ENCODE measurements around the gene C4orf51.

DNA sequence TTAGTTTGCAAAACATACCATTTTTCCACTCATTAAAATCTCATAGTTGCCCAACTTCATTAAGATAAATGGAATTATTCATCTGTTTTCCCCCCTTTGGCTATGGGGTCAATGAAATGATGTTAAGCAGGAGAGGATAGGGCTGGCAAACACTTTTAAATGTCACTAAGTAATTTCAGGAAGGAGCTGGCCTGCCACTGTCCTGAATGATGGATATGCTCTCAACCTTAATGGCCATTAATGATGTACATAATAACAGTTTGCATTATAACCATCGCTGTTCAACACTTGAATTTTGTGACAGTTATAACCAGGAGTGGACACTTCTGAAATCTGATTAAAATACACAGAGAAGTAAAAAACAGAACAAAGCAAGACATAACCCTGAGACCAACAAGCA, 77.2 kb downstream of the C4orf51 start:
- TF ChIP-seq, protein P1, sequence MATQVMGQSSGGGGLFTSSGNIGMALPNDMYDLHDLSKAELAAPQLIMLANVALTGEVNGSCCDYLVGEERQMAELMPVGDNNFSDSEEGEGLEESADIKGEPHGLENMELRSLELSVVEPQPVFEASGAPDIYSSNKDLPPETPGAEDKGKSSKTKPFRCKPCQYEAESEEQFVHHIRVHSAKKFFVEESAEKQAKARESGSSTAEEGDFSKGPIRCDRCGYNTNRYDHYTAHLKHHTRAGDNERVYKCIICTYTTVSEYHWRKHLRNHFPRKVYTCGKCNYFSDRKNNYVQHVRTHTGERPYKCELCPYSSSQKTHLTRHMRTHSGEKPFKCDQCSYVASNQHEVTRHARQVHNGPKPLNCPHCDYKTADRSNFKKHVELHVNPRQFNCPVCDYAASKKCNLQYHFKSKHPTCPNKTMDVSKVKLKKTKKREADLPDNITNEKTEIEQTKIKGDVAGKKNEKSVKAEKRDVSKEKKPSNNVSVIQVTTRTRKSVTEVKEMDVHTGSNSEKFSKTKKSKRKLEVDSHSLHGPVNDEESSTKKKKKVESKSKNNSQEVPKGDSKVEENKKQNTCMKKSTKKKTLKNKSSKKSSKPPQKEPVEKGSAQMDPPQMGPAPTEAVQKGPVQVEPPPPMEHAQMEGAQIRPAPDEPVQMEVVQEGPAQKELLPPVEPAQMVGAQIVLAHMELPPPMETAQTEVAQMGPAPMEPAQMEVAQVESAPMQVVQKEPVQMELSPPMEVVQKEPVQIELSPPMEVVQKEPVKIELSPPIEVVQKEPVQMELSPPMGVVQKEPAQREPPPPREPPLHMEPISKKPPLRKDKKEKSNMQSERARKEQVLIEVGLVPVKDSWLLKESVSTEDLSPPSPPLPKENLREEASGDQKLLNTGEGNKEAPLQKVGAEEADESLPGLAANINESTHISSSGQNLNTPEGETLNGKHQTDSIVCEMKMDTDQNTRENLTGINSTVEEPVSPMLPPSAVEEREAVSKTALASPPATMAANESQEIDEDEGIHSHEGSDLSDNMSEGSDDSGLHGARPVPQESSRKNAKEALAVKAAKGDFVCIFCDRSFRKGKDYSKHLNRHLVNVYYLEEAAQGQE (IDR thresholded peaks at IDR 0.05; ENCODE audit: low read depth), result no peak
- TF ChIP-seq YY1 (IDR thresholded peaks at IDR 0.05; ENCODE audit: low read depth) (no peak), EP300 (IDR thresholded peaks at IDR 0.05; ENCODE audit: borderline replicate concordance) (no peak), RAD21 (IDR thresholded peaks at IDR 0.05; ENCODE audit: low read depth) (no peak), CEBPB (IDR thresholded peaks at IDR 0.05) (no peak), EGR1 (IDR thresholded peaks at IDR 0.05) (no peak), TAF1 (IDR thresholded peaks at IDR 0.05; ENCODE audit: low read depth) (no peak), TEAD4 (IDR thresholded peaks at IDR 0.05) (no peak), NFIC (IDR thresholded peaks at IDR 0.05) (no peak), CREB1 (IDR thresholded peaks at IDR 0.05; ENCODE audit: low read depth) (no peak)
- TF ChIP-seq, protein P2, sequence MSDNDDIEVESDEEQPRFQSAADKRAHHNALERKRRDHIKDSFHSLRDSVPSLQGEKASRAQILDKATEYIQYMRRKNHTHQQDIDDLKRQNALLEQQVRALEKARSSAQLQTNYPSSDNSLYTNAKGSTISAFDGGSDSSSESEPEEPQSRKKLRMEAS (IDR thresholded peaks at IDR 0.05), result no peak
- TF ChIP-seq, protein P3, sequence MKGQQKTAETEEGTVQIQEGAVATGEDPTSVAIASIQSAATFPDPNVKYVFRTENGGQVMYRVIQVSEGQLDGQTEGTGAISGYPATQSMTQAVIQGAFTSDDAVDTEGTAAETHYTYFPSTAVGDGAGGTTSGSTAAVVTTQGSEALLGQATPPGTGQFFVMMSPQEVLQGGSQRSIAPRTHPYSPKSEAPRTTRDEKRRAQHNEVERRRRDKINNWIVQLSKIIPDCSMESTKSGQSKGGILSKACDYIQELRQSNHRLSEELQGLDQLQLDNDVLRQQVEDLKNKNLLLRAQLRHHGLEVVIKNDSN (IDR thresholded peaks at IDR 0.05), result no peak

All from Ishikawa (cell line).